ENCODE measurements around the gene CALR3. TPM values are rescaled to one million over a fixed set of nuclear protein-coding genes. Genes with fewer than 3 reads are reported as not detected.
"Not testable (repeated sequence)": the region's sequence is repeated elsewhere in the genome, so short reads cannot be mapped to it uniquely, and the experiment has no call there.

The CALR3 gene
- polyA plus RNA-seq, 3 donors, result not detected

- no peak for DNase-seq
Measured at GRCh38 chr19:16524991-16525734, 29.2 kb upstream of the CALR3 start.

DNA sequence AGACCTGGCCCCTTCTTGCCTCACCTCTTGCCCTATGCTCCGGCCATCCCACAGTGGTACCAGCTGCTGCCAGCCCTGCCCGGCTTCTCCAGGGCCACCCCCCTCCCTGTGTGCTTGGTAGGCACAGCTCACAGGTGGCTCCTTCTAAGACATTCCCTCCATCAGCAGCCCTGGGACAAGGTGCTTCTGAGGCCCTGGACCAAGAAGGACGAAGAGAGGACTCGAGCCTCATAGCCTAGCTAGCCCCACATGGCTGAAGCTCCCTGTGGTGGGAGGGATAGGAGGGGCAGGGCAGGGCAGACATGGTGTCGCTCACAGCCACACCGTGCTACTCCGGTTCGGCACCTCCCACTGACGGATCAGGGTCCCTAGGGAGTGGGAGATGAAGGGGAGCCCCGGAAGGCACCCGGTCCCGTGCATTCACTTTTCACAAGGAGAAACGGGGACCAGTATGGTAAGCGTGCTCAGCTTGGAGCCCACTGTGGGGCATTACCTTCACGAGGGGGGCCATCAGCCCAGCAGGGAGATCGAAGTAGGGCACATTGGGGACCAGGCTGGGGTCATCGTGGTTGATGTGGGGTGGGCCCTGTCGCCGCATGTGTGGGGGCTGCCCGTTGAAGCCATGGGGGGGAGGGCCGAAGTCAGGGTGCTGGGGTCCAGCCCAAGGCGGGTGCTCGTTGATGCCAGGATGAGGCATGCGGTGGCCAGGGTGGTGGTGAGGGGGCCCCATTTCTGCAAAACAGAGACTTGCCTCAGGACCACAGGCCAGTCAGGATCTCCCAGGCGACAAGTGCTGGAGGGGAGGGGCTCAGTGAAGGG, 26.8 kb upstream of the CALR3 start:
- DNase-seq, result no peak

- no peak for DNase-seq
Measured at GRCh38 chr19:16521715-16522289, 25.8 kb upstream of the CALR3 start.

GRCh38 chr19:16520986-16521624, 25.1 kb upstream of the CALR3 start:
- DNase-seq, result no peak

DNA sequence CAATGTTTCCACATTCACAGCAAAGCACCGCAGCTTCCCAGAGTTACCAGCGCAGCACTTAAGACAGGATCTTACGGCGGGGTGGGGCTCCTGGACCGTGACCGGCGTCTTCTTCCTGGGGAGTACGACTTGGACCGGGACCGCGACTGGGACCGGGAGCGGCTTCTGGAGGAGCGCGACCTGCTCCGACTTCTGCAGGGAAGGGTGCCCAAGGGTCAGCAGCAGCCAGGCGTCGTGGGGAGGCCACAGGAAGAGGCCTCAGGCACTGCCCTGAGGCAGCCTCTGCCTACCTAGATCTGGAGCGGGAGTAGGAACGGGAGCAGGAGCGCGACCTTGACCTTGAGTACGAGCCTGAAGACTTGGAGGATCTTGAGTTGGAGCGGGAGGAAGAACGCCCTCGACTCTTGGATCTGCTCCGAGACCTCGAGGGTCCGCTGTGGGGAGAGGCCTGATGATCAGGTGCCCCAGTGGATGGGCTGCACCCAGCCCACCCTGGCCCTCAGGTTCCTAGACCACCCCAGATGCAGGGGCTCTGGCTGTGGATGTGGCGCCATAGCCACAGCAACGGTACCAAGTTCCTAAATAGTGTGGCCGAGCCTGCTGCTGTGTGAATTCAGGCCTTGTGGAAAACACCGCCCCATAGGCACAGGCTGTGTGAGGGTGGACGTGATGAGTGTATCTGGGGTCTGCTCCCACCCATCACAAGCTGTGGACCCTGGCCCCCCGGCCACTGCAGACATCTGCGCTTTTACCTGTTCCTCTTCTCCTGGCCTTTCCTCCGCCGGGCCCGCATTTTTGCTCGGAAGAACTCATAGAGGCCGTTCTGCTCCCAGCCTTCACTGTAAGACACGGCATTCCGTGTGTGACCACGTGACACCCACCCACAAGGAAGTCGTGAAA, 24.4 kb upstream of the CALR3 start:
- DNase-seq, result no peak

DNA sequence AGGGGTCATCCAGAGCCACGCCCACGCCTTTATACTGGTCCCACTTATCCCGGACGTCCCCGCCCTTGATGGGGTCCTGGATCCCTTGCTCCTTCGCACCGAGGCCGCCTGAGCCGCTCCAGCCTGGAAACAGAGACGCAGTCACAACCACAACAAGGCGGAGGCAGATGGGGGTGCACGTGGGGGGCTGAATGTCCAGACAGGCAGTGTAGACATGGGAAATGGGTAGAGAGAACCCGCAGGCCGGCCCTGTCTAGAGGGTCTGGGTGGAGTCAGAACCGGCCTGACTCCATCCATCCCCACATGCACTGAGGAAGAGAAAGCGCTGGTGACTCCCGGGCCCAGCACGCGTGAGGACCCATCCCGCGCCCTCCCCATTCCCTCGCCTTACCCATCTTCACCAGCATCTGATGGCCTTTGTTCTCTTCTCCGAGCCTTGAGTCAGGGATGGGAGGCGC, 23.3 kb upstream of the CALR3 start:
- no peak for DNase-seq

DNA sequence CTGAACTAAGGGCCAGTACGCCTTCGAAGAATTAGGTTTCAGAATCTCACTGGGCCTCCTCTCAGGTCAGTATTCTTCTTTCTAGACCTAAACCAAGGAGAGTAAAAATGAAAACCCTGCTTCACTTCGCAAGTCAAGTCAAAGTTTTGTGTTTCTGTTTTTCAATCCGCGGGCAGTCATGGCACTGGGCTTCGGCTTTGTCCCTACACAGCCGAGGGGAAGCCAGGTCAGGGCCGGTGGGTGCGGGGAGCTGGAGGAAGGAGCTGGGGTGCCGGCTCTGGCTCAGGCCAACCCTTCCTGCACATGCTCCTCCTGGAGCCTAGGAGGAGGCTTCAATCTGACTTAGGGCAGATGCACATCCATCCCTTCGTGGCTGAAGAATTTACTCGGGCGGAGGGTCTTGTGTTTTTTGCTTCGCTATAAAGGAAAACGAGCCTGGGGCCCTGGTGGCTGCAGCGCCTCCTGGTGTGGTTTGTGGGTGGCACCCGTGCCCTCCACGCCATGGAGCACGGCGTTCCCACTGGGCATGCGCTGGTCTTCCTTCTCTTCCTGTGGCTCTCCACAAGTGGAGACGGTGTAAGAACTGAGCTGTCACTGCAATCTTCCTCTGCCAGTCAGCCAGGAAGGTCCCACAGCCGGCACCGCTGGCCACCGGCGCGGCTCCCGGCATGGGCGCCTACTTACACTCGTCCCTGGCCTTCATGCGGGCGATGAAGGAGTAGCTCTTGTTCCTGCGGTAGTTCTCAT, 22.7 kb upstream of the CALR3 start:
- no peak for DNase-seq

DNA sequence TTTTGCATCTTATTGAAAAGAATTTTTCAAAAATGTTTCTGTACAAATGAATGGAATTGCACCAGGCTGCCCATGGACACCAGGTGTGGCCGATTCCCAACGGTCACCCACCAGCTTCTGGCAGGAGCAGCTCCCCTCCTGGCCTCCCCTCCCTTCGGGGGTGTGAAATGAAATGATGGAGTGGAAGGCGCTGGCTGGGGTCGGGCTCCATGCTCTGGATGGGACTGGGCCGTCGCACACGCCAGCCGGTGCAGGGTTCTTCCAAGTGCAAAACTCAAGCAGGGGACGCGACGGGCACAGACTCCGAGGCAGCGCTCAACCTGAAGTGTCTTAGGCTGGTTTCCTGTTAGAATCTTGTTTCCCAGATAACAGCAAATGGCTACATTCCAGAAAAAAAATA, 22.1 kb upstream of the CALR3 start:
- no peak for DNase-seq

DNA sequence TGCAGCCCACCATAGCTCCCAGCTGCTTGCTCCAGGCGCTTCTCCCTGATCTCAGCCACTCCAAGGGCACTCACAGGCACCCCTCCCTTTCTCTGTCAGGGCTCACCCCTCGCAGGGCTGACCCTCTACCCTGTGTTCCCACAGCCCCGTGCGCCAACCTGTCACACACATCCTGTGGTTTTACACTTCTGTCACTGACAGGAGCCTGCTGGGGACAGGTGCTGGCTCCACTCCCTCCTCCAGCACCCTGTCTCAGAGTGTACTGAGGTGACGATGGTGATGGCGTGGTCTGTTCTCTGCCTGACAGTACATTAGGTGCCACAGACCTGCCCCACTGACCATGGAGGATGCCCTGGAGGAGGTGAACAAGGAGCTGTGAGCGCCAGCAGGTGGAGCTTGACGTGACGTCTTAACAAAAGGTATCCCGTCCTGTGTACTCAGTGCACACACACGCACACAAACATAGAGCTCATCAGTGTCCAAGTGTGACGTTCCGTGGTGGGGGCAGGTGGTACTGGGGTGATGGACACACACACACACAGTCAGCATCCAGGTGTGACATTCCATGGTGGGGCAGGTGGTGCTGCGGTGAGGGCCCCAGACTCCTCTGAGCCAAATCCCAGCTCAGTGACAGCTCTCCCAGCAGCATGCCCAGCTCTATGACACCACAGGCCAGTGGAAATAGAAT, 21.1 kb upstream of the CALR3 start:
- DNase-seq, result no peak

GRCh38 chr19:16516381-16516780, 20.4 kb upstream of the CALR3 start:
- DNase-seq, result no peak

- DNase-seq, result no peak
Measured at GRCh38 chr19:16514383-16515019, 18.5 kb upstream of the CALR3 start.

DNA sequence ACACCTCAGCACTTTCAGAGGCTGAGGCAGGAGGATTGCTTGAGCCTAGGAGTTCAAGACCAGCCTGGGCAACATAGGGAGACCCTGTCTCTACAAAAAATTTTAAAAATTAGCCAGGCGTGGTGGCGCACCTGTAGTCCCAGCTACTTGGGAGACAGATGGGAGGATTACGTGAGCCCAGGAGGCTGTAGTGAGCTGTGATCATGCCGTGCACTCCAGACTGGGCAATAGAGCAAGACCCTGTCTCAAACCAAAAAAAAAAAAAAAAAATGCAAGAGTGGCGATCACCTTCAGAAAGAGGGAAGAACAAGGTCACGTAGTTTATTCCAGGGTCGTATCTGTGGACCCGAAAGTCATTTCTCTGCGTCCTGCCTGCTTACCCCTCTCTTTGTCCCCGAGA, 16.6 kb upstream of the CALR3 start:
- not testable (repeated sequence) for DNase-seq

GRCh38 chr19:16509141-16510061, 13.4 kb upstream of the CALR3 start:
- no peak for DNase-seq

DNA sequence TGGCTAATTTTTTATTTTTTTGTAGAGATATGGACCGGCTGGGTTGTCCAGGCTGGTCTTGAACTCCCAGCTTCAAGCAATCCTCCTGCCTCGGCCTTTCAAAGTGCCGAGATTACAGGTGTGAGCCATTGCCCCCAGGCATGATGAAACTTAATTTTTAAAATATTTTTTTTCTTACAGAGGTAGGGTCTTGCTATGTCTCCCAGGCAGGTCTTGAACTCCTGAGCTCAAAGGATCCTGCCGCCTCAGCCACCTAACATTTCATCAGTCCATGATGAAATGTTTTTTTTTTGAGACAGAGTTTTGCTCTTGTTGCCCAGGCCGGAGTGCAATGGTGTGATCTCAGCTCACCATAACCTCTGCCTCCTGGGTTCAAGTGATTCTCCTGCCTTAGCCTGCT, 12.6 kb upstream of the CALR3 start:
- DNase-seq, result no peak

DNA sequence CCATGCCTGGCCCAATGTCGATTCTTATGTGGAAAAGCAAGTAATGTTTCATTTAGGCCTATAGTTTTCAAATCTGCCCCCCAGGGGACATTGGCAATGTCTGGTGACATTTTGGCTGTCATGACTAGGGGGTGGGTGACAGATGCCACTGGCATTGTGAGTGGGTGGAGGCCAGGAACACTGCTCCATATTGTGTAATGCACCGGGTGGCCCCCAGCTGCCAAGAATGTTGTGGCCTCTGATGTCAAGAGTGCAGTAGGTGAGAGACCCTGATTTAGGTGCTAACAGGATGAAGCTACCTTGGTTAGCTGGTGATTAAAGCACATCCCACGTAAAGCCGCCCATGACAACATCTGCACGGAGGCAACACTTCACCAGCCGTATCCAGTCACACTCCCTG, 11.0 kb upstream of the CALR3 start:
- no peak for DNase-seq

DNA sequence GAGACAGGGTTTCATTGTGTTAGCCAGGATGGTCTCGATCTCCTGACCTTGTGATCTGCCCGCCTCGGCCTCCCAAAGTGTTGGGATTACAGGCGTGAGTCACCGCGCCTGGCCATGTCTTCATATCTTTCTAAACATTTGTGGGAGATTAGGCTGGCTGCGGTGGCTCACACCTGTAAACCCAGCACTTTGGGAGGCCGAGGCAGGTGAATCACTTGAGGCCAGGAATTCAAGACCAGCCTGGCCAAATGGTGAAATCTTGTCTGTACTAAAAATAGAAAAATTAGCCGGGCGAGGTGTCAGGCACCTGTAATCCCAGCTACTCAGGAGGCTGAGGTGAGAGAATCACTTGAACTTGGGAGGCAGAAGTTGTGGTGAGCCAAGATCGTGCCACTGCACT, 10.2 kb upstream of the CALR3 start:
- not testable (repeated sequence) for DNase-seq

GRCh38 chr19:16504271-16504670, 8.3 kb upstream of the CALR3 start:
- DNase-seq, result no peak

DNA sequence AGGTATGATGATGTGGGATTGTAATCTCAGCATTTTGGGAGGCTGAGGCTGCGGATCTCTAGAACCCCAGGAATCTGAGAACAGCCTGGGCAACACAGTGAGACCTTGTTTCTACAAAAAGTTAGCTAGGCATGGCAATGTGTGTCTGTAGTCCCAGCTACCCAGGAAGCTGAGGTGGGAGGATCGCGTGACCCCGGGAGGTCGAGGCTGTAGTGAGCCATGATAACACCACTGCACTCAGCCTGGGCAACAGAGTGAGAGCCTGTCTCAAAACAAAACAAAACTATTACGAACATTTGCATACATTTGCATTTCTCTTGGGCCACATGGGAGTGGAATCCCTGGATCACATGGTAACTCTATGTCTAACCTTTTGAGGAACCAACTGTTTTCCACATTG, 1.9 kb upstream of the CALR3 start:
- DNase-seq, result no peak

Measured in renal pelvis (tissue), 4 donors.